DMS79 (cell line): Measurements from ENCODE around the gene TCIRG1.

Experiments
- DNase-seq: peaks from one replicate; lab custom pipeline; 2025; lab: John Stamatoyannopoulos, UW

Gene TCIRG1

GRCh38 chr11:68037411-68038225, 1.2 kb upstream of the TCIRG1 start:
- DNase-seq: no peak

- no peak for DNase-seq
These were observed 553 bp upstream of the TCIRG1 start for GRCh38 chr11:68038226-68038717.

GRCh38 chr11:68039526-68040086, 781 bp downstream of the TCIRG1 start:
- DNase-seq: no peak

GRCh38 chr11:68040101-68040956, 1.5 kb downstream of the TCIRG1 start:
- no peak for DNase-seq

GRCh38 chr11:68040957-68041591, 2.2 kb downstream of the TCIRG1 start:
- DNase-seq: no peak

- DNase-seq: no peak
These were observed 2.9 kb downstream of the TCIRG1 start for GRCh38 chr11:68041617-68042218.

- DNase-seq: no peak
These were observed 3.6 kb downstream of the TCIRG1 start for GRCh38 chr11:68042219-68043028.

GRCh38 chr11:68043029-68043348, 4.2 kb downstream of the TCIRG1 start:
- no peak for DNase-seq

GRCh38 chr11:68043349-68044144, 4.7 kb downstream of the TCIRG1 start:
- no peak for DNase-seq

GRCh38 chr11:68044145-68044813, 5.5 kb downstream of the TCIRG1 start:
- DNase-seq: no peak

GRCh38 chr11:68044898-68045351, 6.1 kb downstream of the TCIRG1 start:
- DNase-seq: no peak

GRCh38 chr11:68047437-68048290, 8.8 kb downstream of the TCIRG1 start:
- DNase-seq: no peak

GRCh38 chr11:68048681-68049508, 10.1 kb downstream of the TCIRG1 start:
- no peak for DNase-seq

GRCh38 chr11:68049509-68050370, 10.9 kb downstream of the TCIRG1 start:
- no peak for DNase-seq

GRCh38 chr11:68050371-68050841, 11.6 kb downstream of the TCIRG1 start:
- DNase-seq: no peak
